GM18526 (cell line): Measurements from ENCODE around the gene SUPT6H.

Source experiments
- POLR2A ChIP-seq: IDR thresholded peaks from 3 replicates; pipeline ENCODE4 v1.6.1; 2011; ENCODE audit not compliant: insufficient read length; ENCODE audit errors: extremely low read depth

SUPT6H gene

DNA sequence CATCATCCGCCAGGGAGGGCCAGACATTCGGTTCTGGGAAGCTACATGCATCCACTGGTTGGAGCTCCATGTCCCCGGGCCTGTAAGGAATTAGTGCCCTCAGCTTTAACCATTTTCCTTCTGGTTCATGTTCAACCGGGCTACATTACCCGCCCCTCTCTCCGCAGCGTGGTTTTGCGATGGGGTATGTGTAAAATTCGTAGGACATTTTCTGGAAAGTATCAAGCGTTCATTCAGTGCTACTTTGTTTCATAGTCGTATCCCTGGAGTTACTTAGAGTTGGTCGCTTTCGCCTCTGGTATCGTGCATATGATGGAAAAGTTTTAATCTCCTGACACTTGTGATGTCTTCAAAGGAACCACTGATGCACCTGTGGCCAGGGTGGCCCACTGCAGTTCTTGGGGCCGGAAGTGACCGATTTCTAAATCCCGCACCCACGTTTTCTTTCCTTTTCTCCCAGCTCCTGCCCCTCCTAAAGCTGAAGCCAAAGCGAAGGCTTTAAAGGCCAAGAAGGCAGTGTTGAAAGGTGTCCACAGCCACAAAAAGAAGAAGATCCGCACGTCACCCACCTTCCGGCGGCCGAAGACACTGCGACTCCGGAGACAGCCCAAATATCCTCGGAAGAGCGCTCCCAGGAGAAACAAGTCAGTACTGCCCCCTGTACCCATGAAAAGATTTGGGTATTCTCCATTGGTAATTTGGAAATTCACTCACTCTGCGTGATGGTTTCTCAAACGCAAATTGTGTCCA lies 58.4 kb downstream of the SUPT6H start:
- no peak for TF ChIP-seq POLR2A

GRCh38 chr17:28722417-28723158 lies 60.6 kb downstream of the SUPT6H start:
- no peak for TF ChIP-seq POLR2A

DNA sequence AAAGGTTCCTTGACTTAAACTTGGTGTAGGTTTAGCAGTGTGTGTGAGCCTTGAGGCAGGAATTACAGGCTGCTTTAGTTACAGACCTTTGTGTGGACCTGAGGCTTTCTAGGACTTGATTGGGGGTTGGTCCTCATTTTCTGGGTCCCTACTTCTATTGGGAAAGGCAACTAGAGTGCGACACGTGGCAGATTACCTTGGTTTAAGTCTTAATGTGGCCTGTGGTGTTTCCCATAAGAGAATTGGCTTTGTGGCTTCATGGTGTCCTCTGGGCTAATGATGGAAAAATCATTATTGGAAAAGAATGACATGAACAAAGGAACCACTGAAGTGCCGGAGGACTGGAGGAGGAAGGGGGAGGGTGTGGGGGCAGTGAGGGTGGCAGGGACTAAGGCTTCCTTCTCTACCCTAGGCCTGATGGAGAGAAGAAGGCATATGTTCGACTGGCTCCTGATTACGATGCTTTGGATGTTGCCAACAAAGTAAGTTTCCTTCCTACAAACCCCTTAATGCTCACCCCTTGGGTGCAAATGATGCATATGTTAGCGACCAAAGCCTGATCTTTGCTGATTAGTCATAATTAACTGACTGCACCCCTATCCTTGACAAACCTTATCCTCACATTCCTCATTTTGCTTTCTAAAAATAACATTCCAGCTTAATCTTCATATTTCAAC lies 61.3 kb downstream of the SUPT6H start:
- TF ChIP-seq POLR2A = no peak

DNA sequence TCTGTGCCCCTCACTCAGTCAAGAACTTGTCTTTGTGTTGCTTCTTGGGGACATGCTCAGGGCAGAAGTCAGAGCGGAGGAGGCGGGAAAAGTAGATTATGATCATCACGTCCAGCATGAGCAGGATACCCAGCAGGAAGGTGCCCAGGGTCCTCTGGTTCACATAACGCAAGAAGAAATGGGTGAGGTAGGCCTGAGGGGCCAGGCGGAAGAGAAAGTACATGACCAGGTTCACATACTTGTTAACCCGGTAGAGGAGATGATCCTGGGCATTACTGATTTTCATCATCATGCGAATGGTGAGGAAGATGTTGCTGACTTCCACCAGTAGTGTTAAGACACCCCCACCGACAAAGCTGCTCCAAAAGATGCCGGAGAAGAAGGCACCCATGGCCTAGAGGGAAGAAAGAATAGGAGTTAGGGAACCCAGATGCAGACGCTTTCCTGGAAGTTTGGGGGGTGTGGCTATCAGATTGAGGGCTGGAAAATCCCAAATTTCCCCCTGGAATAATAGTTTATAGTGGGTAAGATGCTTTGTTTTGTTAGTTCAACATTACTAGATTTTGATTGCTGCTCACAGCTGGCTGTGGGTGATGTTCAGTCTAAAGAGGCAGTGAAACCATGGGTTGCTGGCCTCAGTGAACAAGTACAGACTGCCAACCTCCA lies 62.6 kb downstream of the SUPT6H start:
- no peak for TF ChIP-seq POLR2A

GRCh38 chr17:28725166-28725659 lies 63.2 kb downstream of the SUPT6H start:
- TF ChIP-seq POLR2A = peak; percentile 35

DNA sequence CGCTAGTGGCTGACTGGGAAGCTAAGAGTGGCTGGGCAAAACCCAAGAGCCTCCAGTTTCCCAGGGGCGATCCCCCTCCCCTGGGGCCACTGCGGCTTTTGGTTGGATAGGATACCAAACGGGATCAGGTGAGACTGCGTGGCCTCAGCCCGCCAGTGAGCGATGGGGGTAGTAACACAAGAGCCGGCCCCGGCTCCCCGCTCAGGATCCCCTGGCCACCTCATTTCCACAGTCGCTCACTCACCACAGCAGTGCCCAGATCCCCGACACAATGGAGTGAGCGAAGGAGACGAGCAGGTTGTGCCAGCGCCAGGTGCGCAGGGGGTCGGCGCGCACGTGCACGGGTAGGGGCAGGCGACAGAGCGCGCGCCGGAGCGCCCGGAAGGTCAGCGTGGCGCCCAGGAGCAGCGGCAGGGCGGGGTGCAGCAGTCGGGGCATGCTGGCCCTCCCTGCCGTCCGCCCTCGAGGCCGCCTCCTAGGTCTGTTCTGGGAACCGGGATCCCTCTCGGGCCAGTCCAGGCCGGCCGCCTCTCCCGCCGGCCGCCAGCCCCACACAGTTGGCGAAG lies 63.7 kb downstream of the SUPT6H start:
- TF ChIP-seq POLR2A = peak; percentile 31

DNA sequence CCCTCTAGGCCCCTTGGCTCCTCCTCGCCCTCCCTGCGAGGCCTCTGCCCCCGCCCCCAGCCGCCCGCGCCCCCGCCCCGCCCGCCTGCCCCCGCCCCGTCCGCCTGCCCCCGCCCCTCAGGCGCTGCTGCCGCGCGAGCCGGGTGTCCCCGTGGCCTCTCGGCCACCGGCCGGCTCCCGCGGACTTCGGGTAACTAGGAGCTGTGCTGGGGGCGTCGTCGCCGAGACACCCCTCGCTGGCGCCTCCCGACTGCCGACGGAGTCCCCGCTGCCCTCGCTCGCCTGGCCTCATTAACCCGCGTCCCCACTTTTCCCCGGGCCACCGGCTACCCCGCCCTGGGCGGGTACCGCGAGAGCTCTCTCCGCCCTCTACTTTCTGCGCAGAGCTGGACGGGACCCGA lies 64.2 kb downstream of the SUPT6H start, which contains the start of gene TLCD1:
Gene TLCD1, minus strand, starts transcription at position 8 of the 401 bp plus-strand sequence. CDS start 136 bp downstream, outside the sequence.
- no peak for TF ChIP-seq POLR2A

DNA sequence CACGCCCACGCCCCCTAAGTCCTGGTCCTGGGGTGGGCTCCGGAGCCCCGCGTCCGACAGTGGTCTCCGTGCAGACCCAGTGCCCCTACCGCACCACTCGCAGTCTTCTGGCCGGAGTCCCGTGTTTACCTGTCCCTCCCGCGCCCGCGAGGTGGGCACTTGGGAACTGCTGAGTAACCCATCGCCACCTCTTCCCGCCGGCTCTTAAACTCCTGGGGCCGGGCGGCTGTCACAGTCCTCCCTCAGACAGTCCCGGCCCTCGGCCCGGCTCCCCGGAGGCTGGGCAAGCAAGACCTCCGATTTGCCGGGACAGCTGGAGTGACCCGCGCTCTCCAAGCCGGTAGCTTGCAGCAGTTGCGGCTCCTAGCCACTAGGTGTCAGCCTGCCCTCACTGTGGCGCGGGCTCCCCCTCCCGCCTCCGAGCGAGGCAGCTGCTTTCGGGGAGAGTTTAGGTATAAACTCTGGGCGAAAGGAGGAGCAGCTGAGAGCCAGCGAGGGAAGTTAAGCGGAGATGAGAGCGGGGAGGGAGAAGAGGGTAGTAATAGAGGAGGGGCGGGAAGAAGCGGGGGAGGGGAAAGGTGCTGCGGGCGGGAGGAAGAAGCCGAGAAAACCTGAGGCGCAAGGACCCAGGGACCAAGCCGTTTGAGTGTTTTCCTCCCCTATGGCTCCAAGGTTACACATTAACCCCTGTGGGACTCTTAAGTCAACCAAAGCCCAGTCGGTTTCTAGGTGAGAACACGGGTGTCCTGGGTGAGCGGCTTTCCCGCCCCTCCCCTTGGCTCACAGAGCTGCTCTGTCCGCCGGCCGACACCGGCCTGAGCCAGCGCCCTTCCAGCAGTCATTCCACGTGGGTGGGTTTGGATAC lies 64.9 kb downstream of the SUPT6H start:
- TF ChIP-seq POLR2A = peak; percentile 74

GRCh38 chr17:28728364-28729200 lies 66.6 kb downstream of the SUPT6H start, which contains the start of gene NEK8:
Gene NEK8, plus strand, starts transcription at chr17:28728788. Its CDS starts 26 bp downstream, at chr17:28728814.
- peak; percentile 70 for TF ChIP-seq POLR2A

GRCh38 chr17:28729950-28730330 lies 67.9 kb downstream of the SUPT6H start:
- TF ChIP-seq POLR2A = no peak

- TF ChIP-seq POLR2A = no peak
Measured at GRCh38 chr17:28733346-28733745, 71.3 kb downstream of the SUPT6H start.

- no peak for TF ChIP-seq POLR2A
Measured at GRCh38 chr17:28734712-28735241, 72.8 kb downstream of the SUPT6H start.
